ENCODE results near the gene AIFM3.
"Not testable (repeated sequence)": the region's sequence is repeated elsewhere in the genome, so short reads cannot be mapped to it uniquely, and the experiment has no call there.

The AIFM3 gene
- total RNA-seq, result 0.38 to 9.0 (median 2.4) reads per million in 17 experiments

DNA sequence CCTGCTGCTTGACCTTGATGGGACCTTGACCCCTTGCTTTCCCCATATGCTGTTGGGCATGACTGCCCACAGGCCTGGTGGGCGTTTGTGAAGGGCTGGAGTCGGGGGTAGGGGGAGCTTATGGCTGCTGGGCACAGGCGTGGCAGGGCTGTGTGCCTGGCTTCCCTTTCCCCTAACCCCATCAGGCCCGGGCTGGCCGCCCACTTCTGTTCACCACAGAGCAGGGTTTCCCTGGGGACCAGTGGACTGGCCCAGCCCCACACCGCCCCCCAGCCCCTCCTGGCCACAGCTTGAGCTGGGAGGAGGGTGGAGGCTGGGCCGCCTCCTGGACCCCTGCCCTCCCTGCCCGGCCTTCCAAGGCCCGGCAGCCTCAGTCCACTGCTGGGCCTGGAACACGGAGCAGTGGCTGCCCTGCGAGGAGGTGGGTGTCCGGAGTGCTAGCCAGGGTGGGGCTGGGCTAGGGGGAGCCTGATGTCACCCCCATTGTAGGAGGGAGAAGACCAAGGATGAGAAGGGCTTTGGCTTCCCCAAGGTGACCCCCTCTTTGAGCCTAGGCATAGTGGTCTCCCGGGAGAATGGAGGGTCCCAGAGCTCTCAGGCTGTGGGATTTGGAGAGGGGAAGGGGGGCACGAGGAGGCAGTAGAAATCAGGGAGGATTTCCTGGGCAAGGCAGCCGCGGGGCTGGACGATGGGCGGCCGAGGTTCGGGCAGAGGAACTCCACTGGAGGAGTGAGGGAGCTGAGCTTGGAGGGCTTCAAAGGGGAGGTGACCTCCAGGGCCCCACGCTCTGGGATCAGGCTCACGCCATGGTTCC is at the start of gene AIFM3:
TSS of gene AIFM3 (plus strand) at position 373 of the 814 bp plus-strand sequence. CDS start 690 bp downstream, outside the sequence.
- peak in 2 of 4 experiments; percentile 18 to 43 for DNase-seq

- no peak for DNase-seq
Measured at GRCh38 chr22:20918663-20919218, 48.3 kb upstream of the AIFM3 start.

DNA sequence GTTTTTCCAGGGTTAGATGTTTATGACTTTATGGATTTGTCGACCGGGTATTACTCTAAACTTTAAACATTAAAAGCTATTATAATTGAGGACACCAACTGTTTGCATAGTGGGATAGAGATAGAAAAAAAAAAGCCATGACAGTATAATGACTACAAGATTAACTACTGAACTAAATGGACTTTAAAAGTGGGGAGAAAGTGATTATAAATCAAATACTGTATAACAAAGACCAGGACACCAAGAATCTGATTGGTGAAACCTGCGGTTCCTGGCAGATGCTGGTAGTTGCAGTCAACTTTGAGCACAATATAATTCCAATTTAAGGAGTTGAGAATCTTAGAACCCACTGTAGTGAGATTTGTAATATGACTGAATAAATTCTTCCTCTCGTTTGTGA is 47.3 kb upstream of the AIFM3 start:
- no peak for DNase-seq

GRCh38 chr22:20920881-20921203 is 46.2 kb upstream of the AIFM3 start:
- DNase-seq, result no peak

- DNase-seq, result no peak
Measured at GRCh38 chr22:20922141-20922751, 44.8 kb upstream of the AIFM3 start.

- peak in 1 of 4 experiments; percentile 27 for DNase-seq
Measured at GRCh38 chr22:20926243-20926642, 40.8 kb upstream of the AIFM3 start.

DNA sequence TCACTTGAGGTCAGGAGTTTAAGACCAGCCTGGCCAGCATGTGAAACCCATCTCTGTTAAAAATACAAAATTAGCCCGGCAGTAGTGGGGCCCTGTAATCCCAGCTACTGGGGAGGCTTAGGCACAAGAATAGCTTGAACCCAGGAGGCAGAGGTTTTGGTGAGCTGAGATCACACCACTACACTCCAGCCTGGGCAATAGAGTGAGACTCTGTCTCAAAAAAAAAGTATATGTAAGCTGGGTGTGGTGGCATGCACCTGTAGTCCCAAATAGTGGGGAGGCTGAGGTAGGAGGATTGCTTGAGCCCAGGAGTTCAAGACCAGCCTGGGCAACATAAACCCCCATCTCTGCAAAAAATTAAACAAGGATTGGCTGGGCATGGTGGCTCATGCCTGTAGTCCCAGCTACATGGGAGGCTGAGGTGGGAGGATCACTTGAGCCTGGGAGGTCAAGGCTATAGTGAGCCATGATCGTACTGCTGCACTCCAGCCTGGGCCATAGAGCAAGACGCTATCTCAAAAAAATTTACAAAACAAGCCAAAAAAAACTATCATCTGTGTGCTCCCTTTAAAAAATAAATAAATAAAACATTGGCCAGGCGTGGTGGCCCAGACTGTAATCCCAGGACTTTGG is 39.0 kb upstream of the AIFM3 start:
- no peak for DNase-seq

GRCh38 chr22:20928573-20928967 is 38.5 kb upstream of the AIFM3 start:
- DNase-seq, result no peak

GRCh38 chr22:20930004-20930403 is 37.1 kb upstream of the AIFM3 start:
- no peak for DNase-seq

DNA sequence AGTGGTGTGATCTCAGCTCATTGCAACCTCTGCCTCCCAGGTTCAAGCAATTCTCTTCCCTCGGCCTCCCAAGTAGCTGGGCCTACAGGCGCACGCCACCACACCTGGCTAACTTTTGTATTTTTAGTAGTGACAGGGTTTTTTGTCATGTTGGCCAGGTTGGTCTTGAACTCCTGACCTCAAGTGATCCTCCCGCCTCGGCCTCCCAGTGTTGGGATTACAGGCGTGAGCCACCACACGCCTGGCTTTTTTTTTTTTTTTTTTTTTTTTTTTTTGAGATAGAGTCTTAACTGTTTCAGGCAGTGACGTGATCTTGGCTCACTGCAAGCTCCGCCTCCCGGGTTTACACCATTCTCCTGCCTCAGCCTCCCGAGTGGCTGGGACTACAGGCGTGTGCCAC is 36.6 kb upstream of the AIFM3 start:
- DNase-seq, result not testable (repeated sequence)

DNA sequence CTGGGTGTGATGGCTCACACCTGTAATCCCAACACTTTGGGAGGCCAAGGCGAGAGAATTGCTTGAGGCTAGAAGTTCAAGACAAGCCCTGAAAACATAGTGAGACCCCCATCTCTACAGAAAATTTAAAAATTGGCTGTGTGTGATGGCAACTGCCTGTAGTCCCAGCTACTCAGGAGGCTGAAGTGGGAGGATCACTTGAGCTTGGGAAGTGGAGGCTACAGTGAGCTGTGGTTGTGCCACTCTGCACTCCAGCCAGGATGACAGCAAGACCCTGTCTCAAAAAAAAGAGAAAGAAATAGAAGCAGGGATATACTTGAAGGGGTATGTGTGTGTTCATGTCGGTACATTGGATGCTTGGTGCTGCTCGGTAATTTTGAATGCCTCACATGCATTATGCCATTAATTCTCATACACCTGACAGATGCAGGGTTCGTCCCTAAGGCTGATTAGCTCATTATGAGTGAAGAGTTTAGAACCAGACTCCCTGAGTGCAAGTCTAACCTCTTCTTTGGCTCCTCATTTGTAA is 35.9 kb upstream of the AIFM3 start:
- DNase-seq, result no peak

DNA sequence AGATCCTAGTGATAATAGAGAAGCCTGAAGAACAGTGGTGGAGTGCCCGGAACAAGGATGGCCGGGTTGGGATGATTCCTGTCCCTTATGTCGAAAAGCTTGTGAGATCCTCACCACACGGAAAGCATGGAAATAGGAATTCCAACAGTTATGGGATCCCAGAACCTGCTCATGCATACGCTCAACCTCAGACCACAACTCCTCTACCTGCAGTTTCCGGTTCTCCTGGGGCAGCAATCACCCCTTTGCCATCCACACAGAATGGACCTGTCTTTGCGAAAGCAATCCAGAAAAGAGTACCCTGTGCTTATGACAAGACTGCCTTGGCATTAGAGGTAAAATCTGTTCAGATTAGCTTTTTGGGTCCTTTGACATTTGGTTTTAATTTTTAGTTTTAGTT is 33.1 kb upstream of the AIFM3 start:
- DNase-seq, result no peak

DNA sequence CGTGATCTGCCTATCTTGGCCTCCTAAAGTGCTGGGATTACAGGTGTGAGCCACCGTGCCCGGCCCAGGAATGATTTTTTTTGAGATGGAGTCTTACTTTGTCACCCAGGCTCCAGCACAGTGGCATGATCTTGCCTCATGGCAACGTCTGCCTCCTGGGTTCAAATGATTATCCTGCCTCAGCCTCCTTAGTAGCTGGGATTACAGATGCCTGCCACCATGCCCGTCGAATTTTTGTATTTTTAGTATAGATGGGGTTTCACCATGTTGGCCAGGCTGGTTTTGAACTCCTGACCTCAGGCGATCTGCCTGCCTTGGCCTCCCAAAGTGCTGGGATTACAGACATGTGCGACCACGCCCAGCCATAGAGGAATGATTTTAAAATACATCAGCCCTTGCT is 32.0 kb upstream of the AIFM3 start:
- DNase-seq, result not testable (repeated sequence)

DNA sequence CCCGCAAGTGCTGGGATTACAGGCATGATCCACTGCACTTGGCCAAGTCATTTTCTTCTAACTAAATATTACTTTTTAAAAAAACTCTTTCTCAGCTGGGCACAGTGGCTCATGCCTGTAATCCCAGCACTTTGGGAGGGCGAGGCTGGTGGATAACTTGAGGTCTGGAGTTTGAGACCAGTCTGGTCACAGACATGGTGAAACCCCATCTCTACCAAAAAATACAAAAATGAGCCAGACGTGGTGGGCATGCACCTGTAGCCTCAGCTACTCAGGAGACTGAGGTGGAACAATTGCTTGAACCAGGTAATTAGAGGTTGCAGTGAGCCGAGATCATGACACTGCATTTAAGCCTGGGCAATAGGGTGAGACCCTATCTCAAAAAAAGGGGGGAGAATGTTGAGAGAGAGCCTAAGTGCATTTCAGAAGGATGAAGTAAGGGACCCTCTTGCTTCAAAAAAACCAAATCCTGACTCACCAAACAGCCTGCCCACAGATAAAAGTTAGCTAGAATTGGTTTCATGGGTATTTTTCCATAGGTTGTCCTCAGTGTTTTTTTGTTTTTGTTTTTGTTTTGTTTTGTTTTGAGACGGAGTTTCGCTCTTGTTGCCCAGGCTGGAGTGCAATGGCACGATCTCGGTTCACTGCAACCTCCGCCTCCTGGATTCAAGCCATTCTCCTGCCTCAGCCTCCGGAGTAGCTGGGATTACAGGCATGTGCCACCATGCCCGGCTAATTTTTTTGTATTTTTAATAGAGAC is 31.1 kb upstream of the AIFM3 start:
- not testable (repeated sequence) for DNase-seq

GRCh38 chr22:20937031-20937793 is 29.8 kb upstream of the AIFM3 start:
- DNase-seq, result no peak

- no peak for DNase-seq
Measured at GRCh38 chr22:20937794-20938671, 29.0 kb upstream of the AIFM3 start.

- DNase-seq, result not testable (repeated sequence)
Measured at GRCh38 chr22:20939457-20940185, 27.4 kb upstream of the AIFM3 start.

DNA sequence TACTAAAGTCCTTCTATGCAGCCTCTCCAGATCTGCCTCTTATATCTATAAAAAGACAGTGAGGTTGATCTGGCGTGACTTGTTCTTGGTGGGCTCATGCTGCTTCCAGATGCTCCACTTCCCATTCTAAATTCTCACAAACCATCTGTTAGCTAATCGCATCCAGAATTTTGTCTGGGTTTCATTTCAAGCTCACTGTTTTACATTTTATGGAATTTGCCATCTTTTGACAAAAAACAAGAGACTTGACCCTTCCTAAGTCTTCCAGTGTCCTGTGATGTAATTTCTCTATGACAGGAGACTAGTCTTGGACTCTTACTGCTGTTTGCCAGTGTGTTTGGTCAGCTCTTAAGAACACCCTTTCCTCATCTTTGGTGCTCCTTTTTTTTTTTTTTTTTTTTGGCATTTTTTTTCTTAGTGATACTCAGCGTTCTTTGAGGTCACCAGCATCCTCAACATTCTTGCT is 26.8 kb upstream of the AIFM3 start:
- no peak for DNase-seq

GRCh38 chr22:20940904-20941385 is 26.1 kb upstream of the AIFM3 start:
- DNase-seq, result no peak
